Skeletal muscle cell (primary cell): ENCODE data around the gene KREMEN1.

Experiments used
- DNase-seq: peaks from one replicate; pipeline ENCODE4 v3.0.0-alpha.2; 2010; ENCODE audit warnings: low read depth
- H3K4me3 ChIP-seq: 2 replicates; pipeline ENCODE4 v1.5.1; 2011; ENCODE audit warnings: low read depth, mild to moderate bottlenecking, control low read depth, low read length, moderate library complexity

The KREMEN1 gene

GRCh38 chr22:29165321-29166060 is 92.7 kb downstream of the KREMEN1 start:
- DNase-seq: no peak
- no peak overlapping the region for H3K4me3 ChIP-seq

- no peak for DNase-seq
- H3K4me3 ChIP-seq: no peak overlapping the region
These were observed 93.3 kb downstream of the KREMEN1 start for GRCh38 chr22:29166180-29166579.

DNA sequence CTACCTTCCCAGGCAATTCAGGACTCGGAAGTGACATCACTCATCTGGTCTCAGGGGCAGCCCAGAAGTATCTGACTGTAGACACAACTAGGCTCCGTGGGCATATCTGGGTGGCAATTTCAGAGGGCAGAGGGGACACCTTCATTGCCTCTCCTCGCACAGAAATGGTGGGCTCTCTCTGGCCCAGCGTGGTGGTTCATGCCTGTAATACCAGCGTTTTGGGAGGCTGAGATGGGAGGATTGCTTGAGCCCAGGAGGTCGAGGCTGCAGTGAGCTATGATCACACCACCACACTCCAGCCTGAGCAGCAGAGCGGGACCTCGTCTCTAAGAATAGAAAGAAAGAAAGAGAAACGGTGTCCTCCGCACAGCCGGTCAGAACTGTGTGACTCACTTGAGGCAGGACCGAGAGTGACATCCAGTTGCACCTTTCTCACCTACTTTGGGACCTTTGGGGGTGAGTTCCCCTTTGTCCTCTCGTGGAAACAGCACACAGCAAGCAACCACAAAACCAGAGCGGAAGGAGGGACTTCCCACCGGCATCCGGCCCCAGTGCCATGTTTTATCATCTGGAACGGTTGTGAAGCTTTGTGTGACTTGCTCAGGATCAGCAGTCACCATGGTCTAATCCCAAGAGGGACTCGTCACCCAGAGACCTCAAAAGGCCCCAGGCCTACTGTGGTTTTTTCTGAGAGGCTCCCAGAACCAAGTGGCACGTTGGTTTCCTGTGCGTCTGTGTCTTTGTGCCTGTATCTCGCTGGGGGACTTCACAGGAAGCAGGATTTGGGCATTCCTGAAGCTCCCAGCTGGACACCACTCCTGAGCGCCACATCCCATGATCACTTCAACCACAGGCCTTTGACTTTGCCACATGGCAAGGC is 94.4 kb downstream of the KREMEN1 start:
- DNase-seq: no peak
- H3K4me3 ChIP-seq: no peak overlapping the region

GRCh38 chr22:29171721-29172120 is 98.9 kb downstream of the KREMEN1 start:
- DNase-seq: no peak
- no peak overlapping the region for H3K4me3 ChIP-seq

DNA sequence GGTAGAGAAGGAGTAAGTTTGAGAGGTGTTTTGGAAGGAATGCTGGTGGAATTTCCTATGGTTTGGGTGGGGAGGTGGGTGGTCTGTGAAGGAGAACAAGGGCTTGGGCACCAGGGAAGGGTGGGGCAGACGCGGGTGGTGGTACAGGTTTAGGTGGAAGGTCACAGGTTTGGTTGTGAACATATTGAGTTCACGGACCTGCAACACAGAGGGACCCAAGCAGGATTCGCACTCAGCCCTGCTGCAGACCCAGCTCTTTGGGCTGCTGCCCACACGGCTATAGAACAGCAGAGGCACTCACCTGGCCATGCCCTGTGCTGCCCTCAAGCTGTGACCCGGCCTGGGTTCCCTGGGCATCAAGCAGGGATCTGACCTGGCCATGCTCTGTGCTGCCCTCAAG is 99.4 kb downstream of the KREMEN1 start:
- DNase-seq: no peak
- no peak overlapping the region for H3K4me3 ChIP-seq

DNA sequence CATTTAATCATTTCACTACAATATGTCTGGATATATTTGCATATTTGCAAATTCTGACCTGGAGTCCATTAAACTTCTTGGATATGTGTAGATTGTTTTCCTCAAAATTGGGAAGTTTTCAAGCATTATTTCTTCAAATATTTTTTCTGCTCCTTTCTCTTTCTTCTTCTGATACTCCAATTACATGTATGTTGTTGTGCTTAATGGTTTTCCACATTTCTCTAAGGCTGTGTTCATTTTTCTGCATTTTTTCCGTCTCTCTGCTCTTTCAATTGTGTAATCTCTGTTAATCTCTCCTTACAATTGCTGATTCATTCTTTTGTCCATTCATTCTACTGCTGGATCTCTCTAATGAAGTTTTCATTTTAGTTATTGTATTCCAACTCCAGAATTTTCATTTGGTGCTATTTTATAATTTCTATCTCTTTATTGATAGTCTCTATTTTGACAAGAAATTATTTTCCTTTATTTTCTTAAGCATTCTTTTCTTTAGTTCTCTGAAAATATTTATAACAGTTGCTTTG is 102.5 kb downstream of the KREMEN1 start:
- no peak for DNase-seq
- no peak overlapping the region for H3K4me3 ChIP-seq

DNA sequence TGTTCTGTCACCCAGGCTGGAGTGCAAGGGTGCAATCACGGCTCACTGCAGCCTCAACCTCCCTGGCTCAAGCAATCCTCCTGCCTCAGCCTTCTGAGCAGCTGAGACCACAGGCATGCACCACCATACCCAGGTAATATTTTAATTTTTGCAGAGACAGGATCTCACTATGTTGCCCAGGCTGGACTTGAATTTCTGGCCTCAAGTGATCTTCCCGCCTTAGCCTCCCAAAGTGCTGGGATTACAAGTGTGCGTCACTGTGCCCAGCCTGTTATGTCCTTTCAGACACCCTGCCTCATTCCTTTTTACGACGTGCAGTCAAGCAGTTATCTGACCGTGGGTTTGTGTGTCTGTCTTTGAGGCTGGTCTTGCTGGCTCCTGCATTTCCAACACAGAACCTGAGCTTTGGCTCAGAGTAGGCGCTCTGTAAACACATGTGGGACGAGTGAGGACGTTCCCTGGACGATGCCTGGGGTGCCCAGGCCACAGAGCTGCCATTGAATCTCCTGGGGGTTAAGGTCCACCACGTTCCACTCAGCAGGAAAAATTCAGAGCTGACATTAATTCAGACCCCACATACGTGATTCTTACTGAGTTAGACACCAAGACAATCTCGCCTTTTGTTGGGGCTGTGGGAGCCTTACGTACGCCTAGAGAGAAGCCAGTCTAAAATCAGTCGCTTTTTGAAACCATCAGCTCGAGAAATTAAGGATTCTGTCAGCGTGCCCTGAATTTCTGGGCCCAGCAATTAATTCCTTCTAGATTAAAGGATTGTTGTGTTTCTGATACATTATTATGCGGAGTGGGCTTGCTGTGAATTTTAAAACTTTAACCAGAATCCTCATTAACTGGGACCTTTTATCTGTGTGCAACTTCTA is 111.4 kb downstream of the KREMEN1 start:
- DNase-seq: no peak

GRCh38 chr22:29184849-29185490 is 112.1 kb downstream of the KREMEN1 start:
- no peak for DNase-seq
- no peak overlapping the region for H3K4me3 ChIP-seq

More for the DNA sequence above, 111.4 kb downstream of the KREMEN1 start:
- H3K4me3 ChIP-seq: no peak overlapping the region

GRCh38 chr22:29186302-29186701 is 113.5 kb downstream of the KREMEN1 start:
- DNase-seq: no peak
- H3K4me3 ChIP-seq: no peak overlapping the region

DNA sequence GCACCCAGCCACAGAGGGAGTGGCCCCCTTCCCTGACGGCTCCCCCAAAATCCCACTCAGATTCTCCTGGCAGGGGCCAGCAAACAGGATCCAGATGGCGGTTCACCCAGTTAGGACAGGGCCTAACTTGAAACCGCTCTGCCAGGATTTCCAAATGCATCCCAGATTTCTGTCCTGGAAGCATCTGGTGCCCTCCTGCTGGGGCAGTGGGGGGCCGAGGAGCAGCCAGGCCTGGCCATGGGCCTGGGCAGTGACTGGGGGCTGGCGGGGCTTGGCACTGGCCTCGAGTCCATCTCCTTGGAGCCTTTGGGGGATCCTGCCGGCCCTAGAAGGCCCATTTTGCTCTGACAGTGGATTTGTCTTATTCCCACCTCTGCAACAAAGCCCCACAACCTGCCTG is 115.0 kb downstream of the KREMEN1 start:
- H3K4me3 ChIP-seq: no peak overlapping the region
- DNase-seq: no peak

GRCh38 chr22:29190051-29190450 is 117.2 kb downstream of the KREMEN1 start:
- DNase-seq: no peak
- H3K4me3 ChIP-seq: no peak overlapping the region

GRCh38 chr22:29190918-29191317 is 118.1 kb downstream of the KREMEN1 start:
- DNase-seq: no peak
- H3K4me3 ChIP-seq: no peak overlapping the region

DNA sequence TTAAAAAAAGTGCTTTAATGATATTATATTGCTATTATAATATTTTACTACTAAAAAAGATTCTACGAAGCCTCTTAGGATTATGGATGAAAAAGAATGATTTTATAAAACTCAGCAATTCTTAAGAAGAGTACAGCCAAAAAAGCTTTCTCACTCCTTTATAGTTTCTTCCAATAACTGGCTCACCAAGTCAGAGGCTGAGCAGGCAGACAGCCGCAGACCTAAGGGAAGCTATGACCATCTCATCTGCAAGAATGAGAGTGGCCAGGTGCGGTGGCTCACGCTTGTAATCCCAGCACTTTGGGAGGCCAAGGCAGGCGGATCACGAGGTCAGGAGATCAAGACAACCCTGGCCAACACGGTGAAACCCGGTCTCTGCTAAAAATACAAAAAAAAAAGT is 120.2 kb downstream of the KREMEN1 start:
- no peak for DNase-seq
- H3K4me3 ChIP-seq: no peak overlapping the region

DNA sequence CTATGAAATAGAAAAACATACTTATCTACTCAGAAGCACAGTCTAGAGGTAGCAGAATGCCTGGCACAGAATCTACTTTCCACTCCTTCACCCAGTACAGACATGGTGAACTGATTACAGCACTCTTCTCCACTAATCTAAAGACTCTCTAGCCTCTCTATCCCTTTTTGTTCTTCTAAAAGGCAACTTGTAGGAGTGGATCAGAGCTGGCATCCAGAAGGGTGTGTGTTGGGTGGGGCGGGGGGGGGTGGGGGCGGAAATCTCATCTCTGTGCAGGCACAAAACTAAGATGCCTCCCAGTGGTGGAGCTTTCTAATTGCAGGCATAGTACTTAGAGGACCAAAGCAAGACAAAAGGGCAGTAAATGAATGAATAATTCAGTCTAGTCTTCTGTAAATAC is 121.3 kb downstream of the KREMEN1 start:
- DNase-seq: no peak
- H3K4me3 ChIP-seq: no peak overlapping the region

GRCh38 chr22:29195118-29195963 is 122.5 kb downstream of the KREMEN1 start:
- DNase-seq: no peak
- H3K4me3 ChIP-seq: no peak overlapping the region

DNA sequence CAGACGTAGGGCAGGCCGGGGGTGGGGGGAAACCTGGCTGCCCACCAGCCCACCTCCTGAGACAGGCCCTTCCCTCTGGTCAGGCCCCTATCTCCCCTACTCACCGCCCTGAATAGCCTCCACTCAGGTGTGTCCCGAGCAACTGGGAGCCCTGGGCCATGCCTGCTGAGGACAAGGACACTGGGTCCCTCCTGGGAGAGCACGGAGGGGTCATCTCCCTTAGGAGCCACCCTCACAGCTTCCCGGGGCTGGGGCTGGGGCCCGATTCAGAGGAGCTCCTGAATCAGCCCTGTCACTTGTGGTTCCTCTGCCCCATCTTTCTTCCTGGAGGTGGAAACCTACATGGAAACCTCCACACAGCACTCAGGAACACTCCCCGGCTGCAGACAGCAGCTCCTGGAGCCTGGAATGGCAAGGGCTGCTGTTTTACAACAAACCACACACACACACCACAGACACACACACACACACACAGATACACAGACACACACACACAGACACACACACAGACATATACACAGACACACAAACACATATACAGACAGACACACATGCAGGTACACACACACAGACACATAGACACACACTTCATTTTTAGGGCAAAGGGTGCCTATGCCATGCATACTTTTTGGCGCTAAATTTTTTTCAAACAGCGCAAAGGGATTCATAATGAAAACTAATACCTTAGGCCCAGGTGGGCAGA is 123.3 kb downstream of the KREMEN1 start:
- no peak overlapping the region for H3K4me3 ChIP-seq
- DNase-seq: no peak

GRCh38 chr22:29197096-29197495 is 124.3 kb downstream of the KREMEN1 start:
- H3K4me3 ChIP-seq: no peak overlapping the region
- no peak for DNase-seq

GRCh38 chr22:29198240-29198639 is 125.4 kb downstream of the KREMEN1 start:
- no peak overlapping the region for H3K4me3 ChIP-seq
- DNase-seq: no peak
